ENCODE results near the gene CHRNA1. TPM values are rescaled to one million over a fixed set of nuclear protein-coding genes. Genes with fewer than 3 reads are reported as not detected.
A peak's percentile ranks its signal among the peaks of the same experiment; 100 is the strongest.

CHRNA1 gene
- total RNA-seq, 1 donor from 2014 or later = 0.41 TPM

- DNase-seq (ENCODE audit: low spot score) = no peak
- peaks cover 39% of the 10 kb centered on the region for H3K4me1 Mint-ChIP-seq (ENCODE audit: unreplicated experiment)
- no peak overlapping the region for H3K4me3 Mint-ChIP-seq (ENCODE audit: unreplicated experiment)
- no peaks in the 10 kb centered on the region for H3K9me3 Mint-ChIP-seq (ENCODE audit: unreplicated experiment)
- H3K36me3 Mint-ChIP-seq (ENCODE audit: low read depth, unreplicated experiment) = peaks cover 3% of the 10 kb centered on the region
- H3K27ac Mint-ChIP-seq (ENCODE audit: unreplicated experiment) = peak overlapping the region; percentile 48
- TF ChIP-seq, protein P1, sequence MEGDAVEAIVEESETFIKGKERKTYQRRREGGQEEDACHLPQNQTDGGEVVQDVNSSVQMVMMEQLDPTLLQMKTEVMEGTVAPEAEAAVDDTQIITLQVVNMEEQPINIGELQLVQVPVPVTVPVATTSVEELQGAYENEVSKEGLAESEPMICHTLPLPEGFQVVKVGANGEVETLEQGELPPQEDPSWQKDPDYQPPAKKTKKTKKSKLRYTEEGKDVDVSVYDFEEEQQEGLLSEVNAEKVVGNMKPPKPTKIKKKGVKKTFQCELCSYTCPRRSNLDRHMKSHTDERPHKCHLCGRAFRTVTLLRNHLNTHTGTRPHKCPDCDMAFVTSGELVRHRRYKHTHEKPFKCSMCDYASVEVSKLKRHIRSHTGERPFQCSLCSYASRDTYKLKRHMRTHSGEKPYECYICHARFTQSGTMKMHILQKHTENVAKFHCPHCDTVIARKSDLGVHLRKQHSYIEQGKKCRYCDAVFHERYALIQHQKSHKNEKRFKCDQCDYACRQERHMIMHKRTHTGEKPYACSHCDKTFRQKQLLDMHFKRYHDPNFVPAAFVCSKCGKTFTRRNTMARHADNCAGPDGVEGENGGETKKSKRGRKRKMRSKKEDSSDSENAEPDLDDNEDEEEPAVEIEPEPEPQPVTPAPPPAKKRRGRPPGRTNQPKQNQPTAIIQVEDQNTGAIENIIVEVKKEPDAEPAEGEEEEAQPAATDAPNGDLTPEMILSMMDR (IDR thresholded peaks at IDR 0.05; ENCODE audit: unreplicated experiment) = no peak
- H3K27me3 Mint-ChIP-seq (ENCODE audit: unreplicated experiment) = peaks cover 4% of the 10 kb centered on the region
Observed at GRCh38 chr2:174778085-174778981, 14.1 kb upstream of the CHRNA1 start.

DNA sequence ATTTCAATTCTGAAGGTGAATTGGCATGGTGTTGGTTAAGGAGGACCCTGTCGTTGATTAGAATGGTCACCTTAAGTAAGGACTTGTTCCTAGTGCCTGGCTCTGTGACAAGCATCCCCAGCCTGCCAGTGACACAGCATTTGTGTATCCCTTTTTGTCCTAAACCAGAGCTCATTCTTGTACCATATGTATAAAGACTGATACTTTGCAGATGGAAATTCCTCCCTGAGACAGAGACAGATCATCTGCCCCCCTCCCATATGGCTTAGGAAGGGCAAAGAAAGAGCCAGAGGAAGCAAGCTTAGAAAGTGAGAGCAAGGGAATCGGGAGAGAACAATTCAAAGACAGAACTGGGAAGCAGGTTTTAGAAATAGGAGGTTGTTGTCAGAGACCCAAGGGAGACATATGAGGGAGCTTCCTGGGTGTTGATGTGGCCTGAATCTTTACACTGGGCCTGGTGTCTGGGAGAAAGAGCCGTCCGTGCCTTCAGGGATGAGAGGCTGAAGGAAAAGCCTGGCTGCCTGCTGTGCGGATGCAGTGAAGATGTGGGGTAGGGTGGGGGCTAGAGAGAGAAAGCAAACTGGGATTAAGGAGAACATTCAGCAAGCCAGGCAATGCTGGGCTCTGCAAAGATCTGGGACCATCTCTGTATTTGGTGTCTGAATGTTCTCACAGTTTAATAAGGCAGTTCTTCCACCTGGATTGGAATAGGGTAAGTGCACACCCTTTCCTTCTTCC, 13.2 kb upstream of the CHRNA1 start:
- no peak for DNase-seq (ENCODE audit: low spot score)
- no peak overlapping the region for H3K4me3 Mint-ChIP-seq (ENCODE audit: unreplicated experiment)
- peak overlapping the region; percentile 16 for H3K27ac Mint-ChIP-seq (ENCODE audit: unreplicated experiment)
- peaks cover 39% of the 10 kb centered on the region for H3K4me1 Mint-ChIP-seq (ENCODE audit: unreplicated experiment)
- peaks cover 4% of the 10 kb centered on the region for H3K27me3 Mint-ChIP-seq (ENCODE audit: unreplicated experiment)
- TF ChIP-seq, protein P1 (IDR thresholded peaks at IDR 0.05; ENCODE audit: unreplicated experiment) = no peak
- peaks cover 3% of the 10 kb centered on the region for H3K36me3 Mint-ChIP-seq (ENCODE audit: low read depth, unreplicated experiment)
- H3K9me3 Mint-ChIP-seq (ENCODE audit: unreplicated experiment) = no peaks in the 10 kb centered on the region

- H3K4me3 Mint-ChIP-seq (ENCODE audit: unreplicated experiment) = no peak overlapping the region
- H3K9me3 Mint-ChIP-seq (ENCODE audit: unreplicated experiment) = no peaks in the 10 kb centered on the region
- H3K36me3 Mint-ChIP-seq (ENCODE audit: low read depth, unreplicated experiment) = peaks cover 3% of the 10 kb centered on the region
- peaks cover 43% of the 10 kb centered on the region for H3K4me1 Mint-ChIP-seq (ENCODE audit: unreplicated experiment)
- H3K27ac Mint-ChIP-seq (ENCODE audit: unreplicated experiment) = no peak overlapping the region
- TF ChIP-seq, protein P1 (IDR thresholded peaks at IDR 0.05; ENCODE audit: unreplicated experiment) = no peak
- H3K27me3 Mint-ChIP-seq (ENCODE audit: unreplicated experiment) = peaks cover 4% of the 10 kb centered on the region
- DNase-seq (ENCODE audit: low spot score) = no peak
Observed at GRCh38 chr2:174776675-174777074, 12.4 kb upstream of the CHRNA1 start.

- no peak overlapping the region for H3K4me3 Mint-ChIP-seq (ENCODE audit: unreplicated experiment)
- peak; percentile 43 for DNase-seq (ENCODE audit: low spot score)
- H3K27ac Mint-ChIP-seq (ENCODE audit: unreplicated experiment) = peak overlapping the region; percentile 48
- H3K9me3 Mint-ChIP-seq (ENCODE audit: unreplicated experiment) = no peaks in the 10 kb centered on the region
- peaks cover 3% of the 10 kb centered on the region for H3K36me3 Mint-ChIP-seq (ENCODE audit: low read depth, unreplicated experiment)
- TF ChIP-seq, protein P1 (IDR thresholded peaks at IDR 0.05; ENCODE audit: unreplicated experiment) = peak; percentile 66
- H3K27me3 Mint-ChIP-seq (ENCODE audit: unreplicated experiment) = peaks cover 4% of the 10 kb centered on the region
- H3K4me1 Mint-ChIP-seq (ENCODE audit: unreplicated experiment) = peaks cover 42% of the 10 kb centered on the region
Observed at GRCh38 chr2:174776223-174776622, 12.0 kb upstream of the CHRNA1 start.

All from endothelial cell (in vitro differentiated cells).